Left ventricle myocardium inferior (tissue), 1 donor: ENCODE measurements around the gene CDC42. TPM values are rescaled to one million over a fixed set of nuclear protein-coding genes. Genes with fewer than 3 reads are reported as not detected.
A peak's percentile ranks its signal among the peaks of the same experiment; 100 is the strongest.
"Not testable (repeated sequence)": the region's sequence is repeated elsewhere in the genome, so short reads cannot be mapped to it uniquely, and the experiment has no call there.

Experiments used
- DNase-seq: peaks from one replicate; pipeline ENCODE4 v3.0.0-alpha.2; 2020
- H3K27ac ChIP-seq: fragments of 200-600 bp; replicated peaks from 2 replicates; pipeline ENCODE4 v1.8.0; 2021
- H3K27me3 ChIP-seq: fragments of 200-600 bp; 2 replicates; pipeline ENCODE4 v1.8.0; 2021; ENCODE audit warnings: low read depth
- H3K36me3 ChIP-seq: fragments of 200-600 bp; 2 replicates; pipeline ENCODE4 v1.8.0; 2021
- H3K4me1 ChIP-seq: fragments of 200-600 bp; 2 replicates; pipeline ENCODE4 v1.8.0; 2021
- H3K4me3 ChIP-seq: fragments of 200-600 bp; 2 replicates; pipeline ENCODE4 v1.8.0; 2021; ENCODE audit warnings: mild to moderate bottlenecking, moderate library complexity
- H3K9me3 ChIP-seq: fragments of 200-600 bp; replicated peaks from 2 replicates; pipeline ENCODE4 v1.8.0; 2021
- intact Hi-C: fragments of 100-400 bp; cut with micrococcal nuclease; formaldehyde crosslinking; loops from one replicate; pipeline ENCODE4 v1.11.0; 2022
- long read RNA-seq: library from polyadenylated mRNA; unstranded; transcript quantifications from one replicate; pipeline ENCODE4 v2.0.0, GENCODE V29; 2021
- total RNA-seq: library from RNA; stranded (reverse); fragmentation: NEBNext Ultra II Directional; extraction: Animal tissue kit (Norgen Biotek cat#: 25700); gene quantifications from one replicate; pipeline ENCODE4 v1.2.1, GENCODE V29; 2021
- TF ChIP-seq, protein P1 (sequence below): fragments of 200-600 bp; IDR thresholded peaks from 2 replicates; pipeline ENCODE4 v1.8.0; 2021; ENCODE audit warnings: antibody characterized with exemption, mild to moderate bottlenecking, borderline replicate concordance
- donor health status: DM: no; HTN: yes; CAD: no; lungs with severe emphysema.

Gene CDC42
- total RNA-seq, result 126 TPM
- long read RNA-seq, partial matches to known transcripts, result 7 of 26 reads
- long read RNA-seq, other reads (novel, unspliced or antisense), result 16 of 26 reads

GRCh38 chr1:22052115-22053016 lies at the start of gene CDC42:
Gene CDC42 (plus strand): TSS chr1:22052709. CDS start chr1:22078479, 25,770 bp downstream.
- Histone ChIP-seq H3K36me3 (no peaks in the 10 kb centered on the region), H3K4me1 (peaks cover 62% of the 10 kb centered on the region), H3K4me3 (peak within 1 kb of the TSS; percentile 87), H3K9me3 (no peaks in the 10 kb centered on the region), H3K27me3 (no peaks in the 10 kb centered on the region), H3K27ac (peak within 1 kb of the TSS; percentile 99)
- intact Hi-C loops, result no loop called here
- peak; percentile 97 for DNase-seq
- TF ChIP-seq, protein P1, sequence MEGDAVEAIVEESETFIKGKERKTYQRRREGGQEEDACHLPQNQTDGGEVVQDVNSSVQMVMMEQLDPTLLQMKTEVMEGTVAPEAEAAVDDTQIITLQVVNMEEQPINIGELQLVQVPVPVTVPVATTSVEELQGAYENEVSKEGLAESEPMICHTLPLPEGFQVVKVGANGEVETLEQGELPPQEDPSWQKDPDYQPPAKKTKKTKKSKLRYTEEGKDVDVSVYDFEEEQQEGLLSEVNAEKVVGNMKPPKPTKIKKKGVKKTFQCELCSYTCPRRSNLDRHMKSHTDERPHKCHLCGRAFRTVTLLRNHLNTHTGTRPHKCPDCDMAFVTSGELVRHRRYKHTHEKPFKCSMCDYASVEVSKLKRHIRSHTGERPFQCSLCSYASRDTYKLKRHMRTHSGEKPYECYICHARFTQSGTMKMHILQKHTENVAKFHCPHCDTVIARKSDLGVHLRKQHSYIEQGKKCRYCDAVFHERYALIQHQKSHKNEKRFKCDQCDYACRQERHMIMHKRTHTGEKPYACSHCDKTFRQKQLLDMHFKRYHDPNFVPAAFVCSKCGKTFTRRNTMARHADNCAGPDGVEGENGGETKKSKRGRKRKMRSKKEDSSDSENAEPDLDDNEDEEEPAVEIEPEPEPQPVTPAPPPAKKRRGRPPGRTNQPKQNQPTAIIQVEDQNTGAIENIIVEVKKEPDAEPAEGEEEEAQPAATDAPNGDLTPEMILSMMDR, result no peak

DNA sequence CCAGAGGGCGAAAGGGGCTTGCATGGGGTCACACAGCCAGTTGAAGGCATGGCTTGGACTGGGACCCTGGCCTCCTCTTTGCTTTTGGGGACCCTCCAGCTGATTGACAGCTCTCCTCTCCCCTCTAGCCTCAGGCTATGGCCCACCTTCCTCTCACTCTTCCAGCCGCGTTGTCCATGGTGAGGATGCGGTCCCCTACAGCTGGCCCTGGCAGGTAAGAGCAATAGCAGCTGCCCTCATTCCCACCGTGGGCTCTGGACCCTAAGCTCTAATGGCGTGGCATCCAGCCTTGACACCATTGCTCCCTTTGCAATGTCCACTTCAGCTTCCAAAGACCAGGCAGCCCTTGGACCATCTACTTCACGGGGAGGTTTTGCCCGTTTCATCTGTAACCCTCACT lies 49.6 kb upstream of the CDC42 start:
- H3K4me3 ChIP-seq, H3K4me1 ChIP-seq, H3K9me3 ChIP-seq, intact Hi-C loops, H3K27ac ChIP-seq, H3K36me3 ChIP-seq, DNase-seq, H3K27me3 ChIP-seq: not testable (repeated sequence)

GRCh38 chr1:22003959-22004358 lies 48.5 kb upstream of the CDC42 start:
- H3K36me3 ChIP-seq, H3K9me3 ChIP-seq, DNase-seq, H3K4me1 ChIP-seq, intact Hi-C loops, H3K4me3 ChIP-seq, H3K27me3 ChIP-seq, H3K27ac ChIP-seq: not testable (repeated sequence)

DNA sequence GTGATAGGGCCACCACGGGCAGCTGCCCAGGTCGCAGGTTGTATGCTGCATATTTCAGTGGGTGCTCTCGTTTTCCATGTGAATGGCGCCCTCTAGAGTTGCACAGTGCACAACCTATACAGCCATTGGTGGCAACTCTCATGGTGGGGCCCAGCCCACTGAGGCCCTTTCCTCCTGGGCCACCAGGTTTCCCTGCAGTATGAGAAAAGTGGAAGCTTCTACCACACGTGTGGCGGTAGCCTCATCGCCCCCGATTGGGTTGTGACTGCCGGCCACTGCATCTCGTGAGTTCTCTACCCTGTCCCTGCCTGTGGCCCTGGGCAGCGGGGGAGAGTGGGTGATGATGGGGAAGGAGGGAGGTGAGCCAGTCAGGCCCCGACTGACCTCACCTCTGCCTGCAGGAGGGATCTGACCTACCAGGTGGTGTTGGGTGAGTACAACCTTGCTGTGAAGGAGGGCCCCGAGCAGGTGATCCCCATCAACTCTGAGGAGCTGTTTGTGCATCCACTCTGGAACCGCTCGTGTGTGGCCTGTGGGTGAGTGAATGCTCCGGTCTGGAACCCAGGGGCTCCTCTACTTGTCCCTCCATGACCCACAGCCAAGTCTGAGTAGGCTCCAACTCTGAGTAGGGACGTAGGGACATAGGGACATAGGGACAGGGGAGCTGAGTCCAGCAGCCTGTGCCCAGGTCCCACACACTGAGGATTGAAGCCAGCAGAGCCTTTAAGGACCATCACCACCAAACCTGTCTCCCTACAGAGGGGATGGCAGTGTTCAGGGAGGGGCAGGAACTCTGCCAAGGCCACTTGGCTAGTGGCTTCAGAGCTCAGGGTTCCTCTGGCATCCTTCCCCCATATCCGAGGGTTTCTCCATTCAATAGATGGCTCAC lies 47.0 kb upstream of the CDC42 start:
- H3K27me3 ChIP-seq, H3K36me3 ChIP-seq, H3K27ac ChIP-seq, H3K9me3 ChIP-seq, H3K4me1 ChIP-seq, intact Hi-C loops, H3K4me3 ChIP-seq: not testable (repeated sequence)
- TF ChIP-seq, protein P1, result peak; percentile 55
- peak; percentile 20 for DNase-seq

GRCh38 chr1:22006736-22007135 lies 45.8 kb upstream of the CDC42 start:
- H3K27ac ChIP-seq, H3K9me3 ChIP-seq, intact Hi-C loops, H3K27me3 ChIP-seq, DNase-seq, H3K36me3 ChIP-seq, H3K4me3 ChIP-seq, H3K4me1 ChIP-seq: not testable (repeated sequence)

GRCh38 chr1:22007262-22007661 lies 45.2 kb upstream of the CDC42 start:
- DNase-seq, H3K36me3 ChIP-seq, H3K4me1 ChIP-seq, H3K9me3 ChIP-seq, H3K27me3 ChIP-seq, H3K27ac ChIP-seq, intact Hi-C loops, H3K4me3 ChIP-seq: not testable (repeated sequence)

DNA sequence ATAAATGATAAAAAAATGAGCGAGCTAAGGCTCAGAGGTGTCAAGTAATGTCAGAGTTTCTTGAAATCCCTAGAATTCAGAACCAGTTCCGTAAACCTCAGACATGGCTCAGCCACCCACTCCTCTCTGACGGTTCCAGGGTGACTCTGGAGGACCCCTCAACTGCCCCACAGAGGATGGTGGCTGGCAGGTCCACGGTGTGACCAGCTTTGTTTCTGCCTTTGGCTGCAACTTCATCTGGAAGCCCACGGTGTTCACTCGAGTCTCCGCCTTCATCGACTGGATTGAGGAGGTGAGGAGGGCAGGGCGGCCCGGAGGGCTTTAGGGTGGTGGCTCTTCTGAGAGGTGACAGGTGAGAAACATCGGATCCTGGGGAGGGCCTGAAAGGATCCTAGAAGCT lies 42.9 kb upstream of the CDC42 start:
- H3K36me3 ChIP-seq, H3K27me3 ChIP-seq, H3K27ac ChIP-seq, DNase-seq, H3K4me1 ChIP-seq, H3K9me3 ChIP-seq, H3K4me3 ChIP-seq, intact Hi-C loops: not testable (repeated sequence)

DNA sequence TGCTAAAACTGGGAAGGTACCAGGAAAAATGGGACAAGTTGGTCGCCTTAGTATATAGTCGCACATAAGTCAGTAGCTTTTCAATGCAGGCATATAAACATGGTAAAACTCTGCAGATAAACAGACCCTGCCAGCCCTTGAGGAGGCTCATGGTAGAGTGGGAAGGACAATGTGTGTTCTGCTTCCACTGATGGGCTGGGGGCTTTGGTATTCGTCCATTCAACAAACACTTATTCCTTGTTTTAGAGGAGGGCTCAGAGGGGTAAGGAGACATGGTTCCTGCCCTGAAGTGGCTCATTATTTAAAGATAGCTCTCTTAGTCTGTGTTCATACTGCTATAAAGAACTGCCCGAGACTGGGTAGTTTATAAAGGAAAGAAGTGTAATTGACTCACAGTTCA lies 39.8 kb upstream of the CDC42 start:
- H3K36me3 ChIP-seq, H3K4me1 ChIP-seq, H3K4me3 ChIP-seq, DNase-seq, H3K9me3 ChIP-seq, H3K27me3 ChIP-seq, H3K27ac ChIP-seq, intact Hi-C loops: not testable (repeated sequence)

DNA sequence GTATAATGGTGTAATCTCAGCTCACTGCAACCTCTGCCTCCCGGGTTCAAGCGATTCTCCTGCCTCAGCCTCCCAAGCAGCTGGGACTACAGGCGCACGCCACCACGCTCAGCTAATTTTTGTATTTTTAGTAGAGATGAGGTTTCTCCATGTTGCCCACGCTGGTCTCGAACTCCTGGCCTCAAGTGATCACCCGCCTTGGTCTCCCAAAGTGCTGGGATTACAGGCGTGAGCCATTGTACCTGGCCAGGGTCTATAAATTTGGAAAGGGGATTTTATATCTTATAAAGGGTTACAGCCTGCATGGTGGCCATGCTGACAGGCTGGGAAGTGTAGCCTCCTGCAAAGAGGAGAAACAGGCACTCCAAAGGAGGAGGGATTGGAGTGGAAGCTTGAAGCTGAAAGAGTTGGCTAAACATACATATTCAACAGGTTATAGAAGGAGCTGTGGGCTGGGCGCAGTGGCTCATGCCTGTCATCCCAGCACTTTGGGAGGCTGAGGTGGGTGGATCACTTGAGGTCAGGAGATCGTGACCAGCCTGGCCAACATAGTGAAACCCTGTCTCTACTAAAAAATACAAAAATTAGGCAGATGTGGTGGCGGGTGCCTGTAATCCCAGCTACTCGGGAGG lies 37.8 kb upstream of the CDC42 start:
- H3K27me3 ChIP-seq, intact Hi-C loops, H3K9me3 ChIP-seq, H3K4me3 ChIP-seq, DNase-seq, H3K36me3 ChIP-seq, H3K4me1 ChIP-seq, H3K27ac ChIP-seq: not testable (repeated sequence)
